Cerebellar nuclear complex (tissue), 1 donor: Measurements from ENCODE around the gene TBC1D10A.

Experiments
- DNase-seq, 2 experiments: peaks; one replicate each; lab custom pipeline; 2025; lab: John Stamatoyannopoulos, UW

The TBC1D10A gene

GRCh38 chr22:30299322-30299721 is 27.4 kb downstream of the TBC1D10A start:
- DNase-seq: no peak

- DNase-seq: no peak
These were observed 28.6 kb downstream of the TBC1D10A start for GRCh38 chr22:30297991-30298701.

GRCh38 chr22:30297276-30297990 is 29.3 kb downstream of the TBC1D10A start:
- DNase-seq: no peak

GRCh38 chr22:30296833-30297232 is 29.9 kb downstream of the TBC1D10A start:
- no peak for DNase-seq

- no peak for DNase-seq
These were observed 30.4 kb downstream of the TBC1D10A start for GRCh38 chr22:30296324-30296723.

- DNase-seq: no peak
These were observed 31.2 kb downstream of the TBC1D10A start for GRCh38 chr22:30295576-30295975.

- no peak for DNase-seq
These were observed 31.9 kb downstream of the TBC1D10A start for GRCh38 chr22:30294830-30295229.

GRCh38 chr22:30294066-30294465 is 32.7 kb downstream of the TBC1D10A start:
- no peak for DNase-seq

- DNase-seq: no peak
These were observed 33.7 kb downstream of the TBC1D10A start for GRCh38 chr22:30293026-30293425.

- DNase-seq: peak in 1 of 2 experiments; percentile 6
These were observed 34.4 kb downstream of the TBC1D10A start for GRCh38 chr22:30292069-30292970.

GRCh38 chr22:30291058-30291892 is 35.5 kb downstream of the TBC1D10A start:
- no peak for DNase-seq

- no peak for DNase-seq
These were observed 36.2 kb downstream of the TBC1D10A start for GRCh38 chr22:30290342-30291057.

GRCh38 chr22:30289980-30290313 is 36.8 kb downstream of the TBC1D10A start:
- no peak for DNase-seq

- peak; percentile 34 to 44 for DNase-seq
These were observed 37.4 kb downstream of the TBC1D10A start, which contains the start of gene CASTOR1 for GRCh38 chr22:30289141-30289979. Gene CASTOR1 (minus strand): TSS chr22:30289505. CDS start chr22:30289497, 8 bp downstream.

- no peak for DNase-seq
These were observed 38.2 kb downstream of the TBC1D10A start for GRCh38 chr22:30288419-30289140.

- no peak for DNase-seq
These were observed 38.9 kb downstream of the TBC1D10A start for GRCh38 chr22:30287648-30288418.

GRCh38 chr22:30286813-30287647 is 39.7 kb downstream of the TBC1D10A start:
- no peak for DNase-seq

GRCh38 chr22:30286331-30286730 is 40.4 kb downstream of the TBC1D10A start:
- DNase-seq: no peak
